Stimulated activated naive CD8-positive, alpha-beta T cell treated with anti-CD3 and anti-CD28 coated beads, Interleukin-15, amount 100 ng/mL, for 72 hours (primary cell): Measurements from ENCODE around the gene POTED.
"Not testable (repeated sequence)": the region's sequence is repeated elsewhere in the genome, so short reads cannot be mapped to it uniquely, and the experiment has no call there.

Experiments used
- ATAC-seq: fragments of 150-1000 bp; cut with Tn5 transposase; 2 replicates; pipeline ENCODE4 v1.10.0; 2021; ENCODE audit warnings: mild to moderate bottlenecking, moderate library complexity
- DNase-seq, 2 donors: peaks; one replicate each; pipeline ENCODE4 v3.0.0; 2021 to 2022
- H3K27ac Mint-ChIP-seq, 2 donors: one replicate each; pipeline ENCODE4 v1.8.0; 2022; ENCODE audit warnings: mild to moderate bottlenecking in 2 of 2, mixed read lengths in 2 of 2, moderate library complexity in 2 of 2
- H3K27me3 Mint-ChIP-seq: one replicate; pipeline ENCODE4 v1.8.0; 2022; ENCODE audit warnings: mixed read lengths
- H3K4me1 Mint-ChIP-seq: one replicate; pipeline ENCODE4 v1.8.0; 2022; ENCODE audit warnings: mild to moderate bottlenecking, mixed read lengths
- H3K4me3 Mint-ChIP-seq, 2 donors: one replicate each; pipeline ENCODE4 v1.8.0; 2022; ENCODE audit warnings: mild to moderate bottlenecking in 2 of 2, mixed read lengths in 2 of 2, moderate library complexity in 1 of 2
- H3K9me3 Mint-ChIP-seq, 2 donors: one replicate each; pipeline ENCODE4 v1.8.0; 2022; ENCODE audit warnings: mixed read lengths in 2 of 2

POTED gene

GRCh38 chr21:13609477-13609876 is at the start of gene POTED:
Gene POTED (plus strand): TSS chr21:13609777. CDS start chr21:13610229, 452 bp downstream.
- DNase-seq, H3K27me3 Mint-ChIP-seq, H3K9me3 Mint-ChIP-seq, H3K27ac Mint-ChIP-seq, ATAC-seq, H3K4me1 Mint-ChIP-seq, H3K4me3 Mint-ChIP-seq: not testable (repeated sequence)

DNA sequence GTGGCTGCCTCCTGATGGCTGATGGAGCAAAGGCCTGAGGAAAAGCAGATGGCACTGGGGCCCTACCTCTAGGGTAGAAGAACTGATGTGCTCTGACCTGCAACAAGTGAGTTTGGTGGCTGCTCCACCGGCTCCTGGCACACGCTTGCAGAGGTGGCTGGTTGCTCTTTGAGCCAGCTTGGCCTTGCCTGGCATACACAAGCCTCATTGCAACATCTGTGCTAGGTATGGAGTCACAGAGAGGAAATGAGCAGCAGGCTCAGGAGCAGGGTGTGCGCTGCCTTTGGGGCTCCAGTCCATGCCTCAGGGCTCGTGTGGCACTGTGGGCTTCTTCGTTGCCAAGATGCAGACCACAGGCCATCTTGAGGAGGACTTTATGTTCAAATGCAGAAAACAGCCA is 40.5 kb downstream of the POTED start:
- not testable (repeated sequence) for ATAC-seq

DNA sequence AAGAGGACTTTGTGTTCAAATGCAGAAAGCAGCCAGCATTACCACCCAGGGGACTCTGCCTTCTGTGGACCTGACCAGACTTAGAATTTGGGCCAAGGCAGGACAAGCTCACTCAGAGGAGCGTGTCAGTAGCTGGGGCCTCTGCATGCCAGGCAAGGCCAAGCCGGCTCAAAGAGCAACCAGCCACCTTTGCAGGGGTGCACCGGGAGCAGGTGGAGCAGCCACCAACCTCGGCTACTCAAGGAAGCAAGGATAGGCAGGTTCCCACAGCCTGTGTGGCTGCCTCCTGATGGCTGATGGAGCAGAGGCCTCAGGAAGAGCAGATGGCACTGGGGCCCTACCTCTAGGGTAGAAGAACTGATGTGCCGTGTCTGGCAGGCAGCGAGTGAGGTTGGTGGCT is 42.2 kb downstream of the POTED start:
- H3K9me3 Mint-ChIP-seq, DNase-seq, H3K27ac Mint-ChIP-seq, H3K4me1 Mint-ChIP-seq, H3K27me3 Mint-ChIP-seq, ATAC-seq, H3K4me3 Mint-ChIP-seq: not testable (repeated sequence)

More for the DNA sequence above, 40.5 kb downstream of the POTED start:
- not testable (repeated sequence) for DNase-seq, H3K4me3 Mint-ChIP-seq, H3K9me3 Mint-ChIP-seq, H3K27ac Mint-ChIP-seq, H3K27me3 Mint-ChIP-seq, H3K4me1 Mint-ChIP-seq
